Vagina (tissue), 2 donors: ENCODE measurements around the gene SPINT2. TPM values are rescaled to one million over a fixed set of nuclear protein-coding genes. Genes with fewer than 3 reads are reported as not detected.
"Not testable (repeated sequence)": the region's sequence is repeated elsewhere in the genome, so short reads cannot be mapped to it uniquely, and the experiment has no call there.

Source experiments
- DNase-seq, 2 donors: peaks; one replicate each; pipeline ENCODE4 v3.0.0-alpha.2; 2017; ENCODE audit errors: extremely low spot score in 2 of 2
- H3K27ac ChIP-seq: fragments of 200-600 bp; sonication (generic); one replicate; pipeline ENCODE4 v1.5.1; 2019
- H3K27me3 ChIP-seq: fragments of 200-600 bp; sonication (generic); one replicate; pipeline ENCODE4 v1.5.1; 2019
- H3K36me3 ChIP-seq, 2 donors: fragments of 200-600 bp; sonication (generic); one replicate each; pipeline ENCODE4 v1.5.1; 2017 to 2019
- H3K4me1 ChIP-seq: fragments of 200-600 bp; sonication (generic); one replicate; pipeline ENCODE4 v1.5.1; 2019
- H3K4me3 ChIP-seq, 2 donors: fragments of 200-600 bp; sonication (generic); 1 replicate in 1 of 2; 2 replicates in 1 of 2; pipeline ENCODE4 v1.5.1; 2016 to 2019
- H3K9me3 ChIP-seq: fragments of 200-600 bp; sonication (generic); one replicate; pipeline ENCODE4 v1.5.1; 2019
- POLR2A ChIP-seq, 2 donors: fragments of 450-650 bp; IDR thresholded peaks; one replicate each; pipeline ENCODE4 v1.6.1; 2017; ENCODE audit warnings: antibody characterized with exemption in 2 of 2, mild to moderate bottlenecking in 2 of 2, moderate library complexity in 2 of 2
- POLR2AphosphoS5 ChIP-seq, 2 donors: sonication (generic); formaldehyde crosslinking; IDR thresholded peaks; one replicate each; pipeline ENCODE4 v1.9.0; 2017; ENCODE audit warnings: antibody characterized with exemption in 2 of 2, mild to moderate bottlenecking in 2 of 2, low read depth in 1 of 2; ENCODE audit not compliant: insufficient read depth in 1 of 2
- intact Hi-C: fragments of 100-400 bp; cut with DNase I; formaldehyde crosslinking; loops from one replicate; pipeline ENCODE4 v1.15.1; 2023
- total RNA-seq: library from RNA; depleted of rRNA; stranded (reverse); fragments of >200 nt; gene quantifications from one replicate; pipeline ENCODE4 v1.2.3, GENCODE V29; 2016
- TF ChIP-seq, protein P1 (sequence below), 3 experiments: fragments of 450-650 bp in 2 of 3; fragments of 200-600 bp in 1 of 3; sonication (generic) in 1 of 3; IDR thresholded peaks; one replicate each; pipeline ENCODE4 v1.5.1; 2017 to 2019; ENCODE audit warnings: antibody characterized with exemption in 3 of 3, mild to moderate bottlenecking in 2 of 3, moderate library complexity in 2 of 3

Gene SPINT2
- total RNA-seq, 1 donor from 2014 or later, result 174 TPM

DNA sequence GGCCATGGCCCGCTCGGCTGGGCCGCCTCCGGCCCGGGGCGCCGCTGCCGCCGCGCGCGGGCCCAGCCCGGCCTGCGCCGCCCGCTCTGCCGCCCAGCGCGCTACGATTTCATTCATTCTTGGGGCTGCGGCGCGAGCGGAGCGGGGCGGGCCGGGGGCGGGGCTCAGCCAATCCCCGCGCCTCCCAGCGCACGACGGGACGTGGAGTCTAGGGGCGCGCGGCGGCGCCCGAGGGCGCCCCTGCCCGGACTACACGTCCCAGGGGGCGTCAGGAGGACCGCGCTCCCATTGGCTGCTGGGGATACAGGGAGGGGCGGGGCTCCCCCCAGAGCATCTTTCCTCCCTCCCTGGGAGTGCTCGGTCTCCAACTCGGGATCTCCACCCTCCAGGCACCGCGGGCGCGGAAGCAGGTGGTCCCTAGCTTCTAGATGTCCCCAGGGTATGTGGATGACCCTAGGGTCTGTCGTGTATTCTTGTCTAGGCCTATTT lies 34.7 kb upstream of the SPINT2 start:
- intact Hi-C loops, result loop anchor here (5.0 to 10.0 kb wide), 2 partner anchors 325 to 762 kb away; partner anchors contain the start of genes SIPA1L3, WDR87, ZNF569 and ZNF570
- H3K27ac ChIP-seq, result no peak overlapping the region
- H3K4me1 ChIP-seq, result peaks cover 17% of the 10 kb centered on the region
- no peak overlapping the region for H3K4me3 ChIP-seq
- TF ChIP-seq POLR2A (IDR thresholded peaks at IDR 0.05) (no peak), POLR2AphosphoS5 (IDR thresholded peaks at IDR 0.05; ENCODE audit: insufficient read depth in 1 of 2, low read depth in 1 of 2) (no peak)
- TF ChIP-seq, protein P1, sequence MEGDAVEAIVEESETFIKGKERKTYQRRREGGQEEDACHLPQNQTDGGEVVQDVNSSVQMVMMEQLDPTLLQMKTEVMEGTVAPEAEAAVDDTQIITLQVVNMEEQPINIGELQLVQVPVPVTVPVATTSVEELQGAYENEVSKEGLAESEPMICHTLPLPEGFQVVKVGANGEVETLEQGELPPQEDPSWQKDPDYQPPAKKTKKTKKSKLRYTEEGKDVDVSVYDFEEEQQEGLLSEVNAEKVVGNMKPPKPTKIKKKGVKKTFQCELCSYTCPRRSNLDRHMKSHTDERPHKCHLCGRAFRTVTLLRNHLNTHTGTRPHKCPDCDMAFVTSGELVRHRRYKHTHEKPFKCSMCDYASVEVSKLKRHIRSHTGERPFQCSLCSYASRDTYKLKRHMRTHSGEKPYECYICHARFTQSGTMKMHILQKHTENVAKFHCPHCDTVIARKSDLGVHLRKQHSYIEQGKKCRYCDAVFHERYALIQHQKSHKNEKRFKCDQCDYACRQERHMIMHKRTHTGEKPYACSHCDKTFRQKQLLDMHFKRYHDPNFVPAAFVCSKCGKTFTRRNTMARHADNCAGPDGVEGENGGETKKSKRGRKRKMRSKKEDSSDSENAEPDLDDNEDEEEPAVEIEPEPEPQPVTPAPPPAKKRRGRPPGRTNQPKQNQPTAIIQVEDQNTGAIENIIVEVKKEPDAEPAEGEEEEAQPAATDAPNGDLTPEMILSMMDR (IDR thresholded peaks at IDR 0.05), result no peak
- no peaks in the 10 kb centered on the region for H3K9me3 ChIP-seq
- H3K36me3 ChIP-seq, result no peaks in the 10 kb centered on the region
- no peaks in the 10 kb centered on the region for H3K27me3 ChIP-seq
- DNase-seq, result no peak

DNA sequence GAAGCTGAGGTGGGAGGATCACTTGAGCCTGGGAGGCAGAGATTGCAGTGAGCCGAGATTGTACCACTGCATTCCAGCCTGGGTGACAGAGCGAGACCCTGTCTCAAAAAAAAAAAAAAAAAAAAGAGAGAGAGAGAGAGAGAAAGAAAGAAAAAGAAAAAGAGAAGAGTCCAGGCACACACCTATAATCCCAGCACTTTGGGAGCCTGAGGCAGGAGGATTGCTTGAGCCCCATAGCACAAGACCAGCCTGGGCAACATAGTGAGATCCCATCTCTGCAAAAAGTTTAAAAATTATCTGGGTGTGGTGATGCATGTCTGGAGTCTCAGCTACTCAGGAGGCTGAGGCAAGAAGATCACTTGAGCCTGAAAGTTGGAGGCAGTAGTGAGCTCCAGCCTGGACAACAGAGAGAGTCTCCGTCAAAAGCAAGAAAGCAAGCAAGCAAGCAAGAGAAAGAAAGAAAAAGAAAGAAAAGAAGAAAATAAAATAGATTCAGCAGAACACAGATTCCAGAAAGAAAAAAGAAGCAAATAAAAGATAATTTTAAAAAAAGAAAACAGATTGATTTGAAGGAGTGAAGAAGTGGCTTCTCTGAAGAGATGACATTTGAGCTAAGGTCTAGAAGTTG lies 33.8 kb upstream of the SPINT2 start:
- peaks cover 17% of the 10 kb centered on the region for H3K4me1 ChIP-seq
- H3K27me3 ChIP-seq, H3K9me3 ChIP-seq, H3K27ac ChIP-seq, H3K4me3 ChIP-seq, DNase-seq, intact Hi-C loops, H3K36me3 ChIP-seq: not testable (repeated sequence)

DNA sequence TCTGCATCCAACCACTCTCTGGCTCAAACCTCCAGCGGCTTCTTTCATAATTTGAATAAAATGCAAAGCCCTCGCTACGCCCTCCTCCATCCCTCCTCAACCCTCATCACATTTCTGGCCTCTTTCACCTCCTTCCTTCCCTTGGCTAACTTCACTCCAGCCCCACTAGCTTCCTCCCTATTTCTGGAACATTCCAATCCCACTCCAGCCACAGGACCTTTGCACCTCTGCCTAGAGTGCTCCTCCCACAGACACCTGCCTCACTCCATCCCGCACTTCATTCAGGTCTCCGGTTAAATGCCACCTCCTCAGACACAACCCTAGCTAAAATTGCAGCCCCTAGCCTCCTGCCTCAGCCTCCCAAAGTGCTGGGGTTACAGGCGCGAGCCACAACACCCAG lies 32.5 kb upstream of the SPINT2 start:
- no peak for DNase-seq

DNA sequence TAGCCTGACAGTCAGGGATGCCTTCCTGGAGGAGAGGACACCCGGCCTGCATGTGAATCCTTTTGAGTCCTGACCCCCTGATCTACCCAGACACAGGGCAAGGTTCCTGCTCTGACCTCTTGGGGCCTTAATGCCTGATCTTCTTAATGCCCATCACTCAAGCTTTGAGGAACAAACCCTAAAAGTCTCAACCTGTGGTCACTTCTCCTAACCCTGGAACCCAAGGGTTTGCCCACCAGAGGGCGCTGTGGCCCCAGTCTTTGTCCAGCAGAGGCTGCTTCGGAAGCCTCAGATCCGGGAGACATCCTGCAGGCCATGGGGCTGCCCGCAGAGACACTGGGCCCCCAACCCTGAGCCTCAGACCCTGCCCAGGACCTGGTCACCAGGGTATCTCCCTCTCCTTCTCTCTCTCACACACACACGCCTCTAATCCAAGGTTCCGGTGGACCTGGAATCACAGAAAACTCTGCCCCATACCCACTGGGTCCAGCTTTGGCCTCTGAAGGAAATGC lies 30.6 kb upstream of the SPINT2 start:
- H3K27ac ChIP-seq, result no peak overlapping the region
- no peak for DNase-seq
- intact Hi-C loops, result no loop called here
- H3K4me3 ChIP-seq, result no peak overlapping the region
- TF ChIP-seq, protein P1 (IDR thresholded peaks at IDR 0.05), result peak; percentile 38 to 66 (median 41)
- no peak for TF ChIP-seq POLR2A (IDR thresholded peaks at IDR 0.05)
- H3K36me3 ChIP-seq, result no peaks in the 10 kb centered on the region
- H3K9me3 ChIP-seq, result no peaks in the 10 kb centered on the region
- H3K27me3 ChIP-seq, result no peaks in the 10 kb centered on the region
- peaks cover 6% of the 10 kb centered on the region for H3K4me1 ChIP-seq

More for the DNA sequence above, 32.5 kb upstream of the SPINT2 start:
- Histone ChIP-seq H3K27me3 (no peaks in the 10 kb centered on the region), H3K4me1 (peaks cover 17% of the 10 kb centered on the region), H3K4me3 (no peak overlapping the region), H3K27ac (no peak overlapping the region), H3K36me3 (no peaks in the 10 kb centered on the region), H3K9me3 (no peaks in the 10 kb centered on the region)
- intact Hi-C loops, result no loop called here
- TF ChIP-seq, protein P1 (IDR thresholded peaks at IDR 0.05), result no peak
- no peak for TF ChIP-seq POLR2AphosphoS5 (IDR thresholded peaks at IDR 0.05; ENCODE audit: insufficient read depth in 1 of 2, low read depth in 1 of 2)
- TF ChIP-seq POLR2A (IDR thresholded peaks at IDR 0.05), result no peak

DNA sequence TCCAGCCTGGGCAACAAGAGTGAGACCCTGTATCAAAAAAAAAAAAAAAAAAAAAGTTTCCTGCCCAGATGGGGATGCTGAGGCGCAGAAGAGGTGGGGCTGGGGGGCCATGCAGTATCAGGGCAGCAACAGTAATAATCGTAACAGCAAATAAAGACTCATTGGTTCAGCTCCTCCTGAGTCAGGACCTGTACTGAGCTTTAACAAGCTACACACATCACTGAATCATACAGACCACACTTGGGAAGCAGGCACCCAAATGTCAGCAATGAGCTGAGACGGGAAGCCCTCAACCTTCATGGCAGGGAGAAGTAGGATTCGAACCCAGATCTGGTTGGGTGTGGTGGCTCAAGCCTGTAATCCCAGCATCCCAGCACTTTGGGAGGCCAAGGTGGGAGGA lies 29.8 kb upstream of the SPINT2 start:
- Histone ChIP-seq H3K27me3 (no peaks in the 10 kb centered on the region), H3K4me1 (no peaks in the 10 kb centered on the region), H3K4me3 (no peak overlapping the region), H3K9me3 (no peaks in the 10 kb centered on the region), H3K36me3 (no peaks in the 10 kb centered on the region), H3K27ac (no peak overlapping the region)
- intact Hi-C loops, result no loop called here
- TF ChIP-seq, protein P1 (IDR thresholded peaks at IDR 0.05), result no peak
- TF ChIP-seq POLR2A (IDR thresholded peaks at IDR 0.05) (no peak), POLR2AphosphoS5 (IDR thresholded peaks at IDR 0.05; ENCODE audit: insufficient read depth in 1 of 2, low read depth in 1 of 2) (no peak)
- DNase-seq, result no peak
